Activated CD4-positive, alpha-beta T cell treated with anti-CD3 and anti-CD28 coated beads for 36 hours (primary cell): ENCODE results near the gene BRMS1. TPM values are rescaled to one million over a fixed set of nuclear protein-coding genes. Genes with fewer than 3 reads are reported as not detected.

Source experiments
- ATAC-seq: fragments of 200-7000 bp; cut with Tn5 transposase; one replicate; pipeline ENCODE4 v1.10.0; 2021; ENCODE audit warnings: mild to moderate bottlenecking, moderate library complexity
- CTCF ChIA-PET: fragments of 350-600 bp; sonication (Branson Sonifier 250); formaldehyde crosslinking; loops from one replicate; lab custom pipeline; 2021; ENCODE audit warnings: antibody characterized with exemption; lab: Charles Lee
- POLR2A ChIA-PET: fragments of 350-600 bp; sonication (Branson Sonifier 250); formaldehyde crosslinking; loops from one replicate; lab custom pipeline; 2021; ENCODE audit warnings: antibody characterized with exemption, inconsistent platforms; lab: Charles Lee
- DNase-seq: peaks from one replicate; pipeline ENCODE4 v3.0.0-alpha.2; 2020
- H3K27ac Mint-ChIP-seq: one replicate; pipeline ENCODE4 v1.8.0; 2021; ENCODE audit warnings: mixed read lengths
- H3K27me3 Mint-ChIP-seq: one replicate; pipeline ENCODE4 v1.8.0; 2021; ENCODE audit warnings: mixed read lengths
- H3K36me3 Mint-ChIP-seq: one replicate; pipeline ENCODE4 v1.8.0; 2021; ENCODE audit warnings: low read depth, mixed read lengths
- H3K4me1 Mint-ChIP-seq: one replicate; pipeline ENCODE4 v1.8.0; 2021; ENCODE audit warnings: mixed read lengths
- H3K4me3 Mint-ChIP-seq: one replicate; pipeline ENCODE4 v1.8.0; 2021; ENCODE audit warnings: mild to moderate bottlenecking, moderate library complexity, mixed read lengths
- H3K9me3 Mint-ChIP-seq: one replicate; pipeline ENCODE4 v1.8.0; 2021; ENCODE audit warnings: low read depth, mixed read lengths
- intact Hi-C, 2 experiments: fragments of 100-400 bp; cut with DNase I in 1 of 2; cut with micrococcal nuclease in 1 of 2; formaldehyde crosslinking; loops; one replicate each; pipeline versions ENCODE4 v1.14.2 to v1.15.1; 2022 to 2024; cut with DNase I, micrococcal nuclease
- total RNA-seq, 2 experiments: library from RNA; stranded (reverse); gene quantifications; one replicate each; pipeline ENCODE4 v1.2.3, GENCODE V29; 2021

Gene BRMS1
- total RNA-seq, 2 experiments from 2014 or later = 29.2 to 30.2 TPM

- intact Hi-C loops = loop anchor here (1.0 to 5.0 kb wide), 16 partner anchors 21 to 714 kb away; partner anchors contain the start of genes NPAS4 (in 2 of the 2), RAB1B (in 2 of the 2), ACTN3 (in 1 of the 2) and BANF1 (in 1 of the 2)
- POLR2A ChIA-PET = interaction anchor here (0.6 to 1.4 kb wide), 12 partner anchors 9 to 1425 kb away, joined by 3 to 8 read pairs (median 4); partner anchors contain the start of genes CD248, PELI3, RAB1B and SF3B2
- Mint-ChIP-seq H3K4me1 (peaks cover 22% of the 10 kb centered on the region), H3K27ac (peak within 1 kb of the TSS; percentile 85), H3K27me3 (peaks cover 8% of the 10 kb centered on the region), H3K9me3 (no peaks in the 10 kb centered on the region), H3K36me3 (peaks cover 8% of the 10 kb centered on the region), H3K4me3 (peak within 1 kb of the TSS; percentile 89)
- CTCF ChIA-PET = interaction anchor here (0.6 to 4.6 kb wide), 14 partner anchors 9 to 814 kb away, joined by 3 to 23 read pairs (median 3); no protein-coding TSS in a partner anchor
- peak; percentile 99 for DNase-seq
- peak; percentile 97 for ATAC-seq
These were observed 56.0 kb downstream of the BRMS1 start, which contains the start of gene YIF1A for GRCh38 chr11:66288671-66289547. Gene YIF1A (minus strand): TSS chr11:66289143. CDS start chr11:66288985, 158 bp downstream.

GRCh38 chr11:66287889-66288670 lies 56.8 kb downstream of the BRMS1 start:
- CTCF ChIA-PET = interaction anchor here (0.7 to 4.6 kb wide), 9 partner anchors 8 to 518 kb away, joined by 3 to 23 read pairs (median 3); no protein-coding TSS in a partner anchor
- H3K27me3 Mint-ChIP-seq = peaks cover 8% of the 10 kb centered on the region
- no peaks in the 10 kb centered on the region for H3K9me3 Mint-ChIP-seq
- POLR2A ChIA-PET = interaction anchor here (0.6 to 0.9 kb wide), 3 partner anchors 29 to 236 kb away, joined by 3 to 8 read pairs (median 8); partner anchors contain the start of genes CD248 and SF3B2
- DNase-seq (peak; percentile 21), ATAC-seq (no peak)
- H3K36me3 Mint-ChIP-seq = peaks cover 8% of the 10 kb centered on the region
- intact Hi-C loops = loop anchor here (2.0 to 5.0 kb wide), 3 partner anchors 65 to 713 kb away; partner anchors contain the start of gene PC (in 1 of the 2)
- peak overlapping the region; percentile 85 for H3K27ac Mint-ChIP-seq
- peaks cover 25% of the 10 kb centered on the region for H3K4me1 Mint-ChIP-seq
- peak overlapping the region; percentile 89 for H3K4me3 Mint-ChIP-seq

Other genes starting within 250 kb of the BRMS1 start
- 10 to 100 TPM; 28.2 to 29.4 TPM for gene KLC2, start 87.4 kb downstream of the BRMS1 start, total RNA-seq
- 100 to 1,000 TPM; 114 to 147 TPM for gene RAB1B, start 76.5 kb downstream of the BRMS1 start, total RNA-seq
- gene CNIH2, start 66.9 kb downstream of the BRMS1 start, total RNA-seq = 1 to 10 TPM; 1.3 to 1.6 TPM
- gene YIF1A, start 56.0 kb downstream of the BRMS1 start, total RNA-seq = 10 to 100 TPM; 47.5 to 49.8 TPM
- not detected for gene TMEM151A, start 53.2 kb downstream of the BRMS1 start, total RNA-seq
- under 1 TPM; 0.23 to 0.26 TPM for gene CD248, start 28.1 kb downstream of the BRMS1 start, total RNA-seq
- 1 to 10 TPM; 1.5 to 1.6 TPM for gene RIN1, start 8.7 kb downstream of the BRMS1 start, total RNA-seq
- 1 to 10 TPM; 6.0 to 8.5 TPM for gene B4GAT1, start 2.5 kb upstream of the BRMS1 start, total RNA-seq
- 10 to 100 TPM; 13.6 to 14.4 TPM for gene SLC29A2, start 26.7 kb upstream of the BRMS1 start, total RNA-seq
- under 1 TPM; 0.07 TPM for gene NPAS4, start 75.9 kb upstream of the BRMS1 start, total RNA-seq
- 100 to 1,000 TPM; 115 to 120 TPM for gene MRPL11, start 93.7 kb upstream of the BRMS1 start, total RNA-seq
- 1 to 10 TPM; 5.7 to 7.0 TPM for gene PELI3, start 121.8 kb upstream of the BRMS1 start, total RNA-seq
- gene DPP3, start 135.3 kb upstream of the BRMS1 start, total RNA-seq = 10 to 100 TPM; 87.1 to 91.9 TPM
- 10 to 100 TPM in 1 of 2 experiments, 1 to 10 TPM in 1; 9.4 to 10.7 TPM for gene BBS1, start 165.5 kb upstream of the BRMS1 start, total RNA-seq
- 10 to 100 TPM in 1 of 2 experiments, 1 to 10 TPM in 1; 9.7 to 11.3 TPM for gene ZDHHC24, start 200.9 kb upstream of the BRMS1 start, total RNA-seq
- under 1 TPM; 0.26 to 0.27 TPM for gene ACTN3, start 201.8 kb upstream of the BRMS1 start, total RNA-seq
- gene CTSF, start 223.5 kb upstream of the BRMS1 start, total RNA-seq = 1 to 10 TPM; 1.3 to 2.0 TPM
- gene CCDC87, start 248.0 kb upstream of the BRMS1 start, total RNA-seq = under 1 TPM; 0.09 to 0.14 TPM
- gene CCS, start 248.1 kb upstream of the BRMS1 start, total RNA-seq = 10 to 100 TPM; 16.3 to 24.0 TPM